Measurements from ENCODE around the gene SORCS2. TPM values are rescaled to one million over a fixed set of nuclear protein-coding genes. Genes with fewer than 3 reads are reported as not detected.

The SORCS2 gene
- total RNA-seq, 2 experiments from 2014 or later, result 0.07 to 0.15 TPM

DNA sequence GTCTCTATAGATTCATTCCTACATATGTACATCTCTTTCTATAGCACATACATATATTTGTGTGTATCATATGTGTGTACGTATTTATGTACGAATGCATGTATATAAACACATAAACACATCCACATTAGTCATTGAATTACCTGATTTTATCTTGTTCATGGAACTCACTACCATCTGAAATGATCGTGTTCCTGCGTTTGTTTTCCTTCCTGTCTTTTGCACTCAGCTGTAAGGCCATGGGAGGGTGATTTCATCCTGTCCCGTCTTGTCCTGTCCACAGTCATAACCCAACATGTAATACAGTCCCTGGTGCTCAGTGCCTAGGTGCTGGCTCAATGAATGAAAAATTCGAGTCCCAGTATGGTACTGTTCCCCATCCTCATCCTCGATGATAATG lies 434.2 kb downstream of the SORCS2 start:
- no peak overlapping the region for H3K27ac Mint-ChIP-seq
- no peak overlapping the region for H3K4me3 Mint-ChIP-seq
- intact Hi-C loops (cut with micrococcal nuclease), result no loop called here
- no peak for DNase-seq
- H3K27me3 Mint-ChIP-seq (ENCODE audit: low read depth), result peaks cover 7% of the 10 kb centered on the region
- CTCF ChIA-PET, result no interaction called here
- H3K9me3 Mint-ChIP-seq, result peaks cover 5% of the 10 kb centered on the region
- no peaks in the 10 kb centered on the region for H3K36me3 Mint-ChIP-seq (ENCODE audit: low read depth)
- no peaks in the 10 kb centered on the region for H3K4me1 Mint-ChIP-seq (ENCODE audit: low read depth)

DNA sequence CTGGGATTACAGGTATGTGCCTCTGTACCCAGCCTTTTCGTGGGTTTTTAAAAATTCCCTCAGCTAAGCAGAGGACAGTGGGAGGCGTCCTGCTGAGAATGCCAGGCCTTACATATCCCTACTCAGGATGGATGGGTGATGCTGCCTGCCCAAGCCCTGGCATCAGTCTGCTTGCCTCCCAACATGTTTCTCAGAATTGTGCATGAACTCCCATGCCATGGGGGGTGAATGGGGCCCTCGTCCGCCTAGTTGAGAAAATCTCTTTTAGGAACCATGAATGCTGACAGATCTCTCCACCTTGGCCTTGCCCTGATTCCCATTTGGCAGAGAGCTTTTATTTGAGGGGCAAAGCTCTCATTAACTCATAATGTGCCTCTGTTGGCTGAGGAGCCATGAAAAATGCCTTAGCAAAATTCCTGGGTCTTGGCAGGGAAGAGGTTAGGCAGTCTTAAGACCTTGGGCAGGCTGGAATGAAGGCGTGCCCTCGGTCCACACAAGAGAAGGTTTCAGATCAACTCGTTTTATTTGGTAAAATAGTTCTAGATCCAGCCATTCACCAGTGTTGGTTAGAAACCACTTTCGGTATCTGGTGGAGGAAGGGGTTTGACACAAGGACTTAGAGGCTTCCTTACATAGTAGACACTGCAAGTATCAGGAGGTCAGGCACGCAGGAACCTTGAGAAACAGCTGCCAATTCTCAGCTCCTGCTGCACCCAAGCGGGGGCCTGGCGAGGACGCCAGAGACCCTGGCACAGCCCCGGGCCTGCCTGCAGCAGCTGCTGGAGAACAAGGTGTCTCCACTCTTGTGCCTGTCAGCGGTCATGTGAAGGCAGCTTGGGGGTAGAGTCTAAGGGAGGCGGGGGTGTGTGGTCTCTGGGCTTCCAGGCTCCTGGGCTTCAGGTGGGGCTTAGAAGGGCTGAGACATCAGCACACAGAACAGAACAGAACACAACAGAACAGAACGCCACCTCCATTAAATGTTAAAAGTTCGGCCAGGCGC lies 435.2 kb downstream of the SORCS2 start:
- CTCF ChIA-PET, result no interaction called here
- H3K4me1 Mint-ChIP-seq (ENCODE audit: low read depth), result no peaks in the 10 kb centered on the region
- peaks cover 5% of the 10 kb centered on the region for H3K9me3 Mint-ChIP-seq
- H3K27me3 Mint-ChIP-seq (ENCODE audit: low read depth), result peaks cover 7% of the 10 kb centered on the region
- intact Hi-C loops (cut with micrococcal nuclease), result no loop called here
- H3K27ac Mint-ChIP-seq, result no peak overlapping the region
- no peaks in the 10 kb centered on the region for H3K36me3 Mint-ChIP-seq (ENCODE audit: low read depth)
- no peak for DNase-seq
- H3K4me3 Mint-ChIP-seq, result no peak overlapping the region

DNA sequence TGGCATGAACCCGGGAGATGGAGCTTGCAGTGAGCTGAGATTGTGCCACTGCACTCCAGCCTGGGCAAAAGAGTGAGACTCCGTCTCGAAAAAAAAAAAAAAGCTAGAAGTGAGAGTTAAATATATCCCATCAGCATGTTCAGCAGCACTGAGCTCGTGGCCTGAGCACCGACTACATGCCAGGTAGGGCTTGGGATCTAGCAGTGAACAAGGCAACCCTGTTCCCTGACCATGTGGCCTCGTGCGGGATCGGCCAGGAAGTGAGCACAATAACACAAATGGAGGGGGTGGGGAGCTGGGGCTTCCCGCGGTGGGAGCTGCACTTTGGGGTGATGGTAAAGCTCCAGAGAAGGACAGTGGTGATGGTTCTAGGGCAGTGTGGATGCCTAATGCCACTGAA lies 436.1 kb downstream of the SORCS2 start:
- CTCF ChIA-PET, result interaction anchor here (0.8 kb wide), 1 partner anchor 430 kb away, joined by 3 read pairs; no protein-coding TSS in a partner anchor
- intact Hi-C loops (cut with micrococcal nuclease), result no loop called here
- Mint-ChIP-seq H3K4me1 (ENCODE audit: low read depth) (no peaks in the 10 kb centered on the region), H3K9me3 (peaks cover 5% of the 10 kb centered on the region), H3K27me3 (ENCODE audit: low read depth) (peaks cover 6% of the 10 kb centered on the region), H3K27ac (no peak overlapping the region), H3K36me3 (ENCODE audit: low read depth) (no peaks in the 10 kb centered on the region), H3K4me3 (no peak overlapping the region)
- DNase-seq, result no peak

DNA sequence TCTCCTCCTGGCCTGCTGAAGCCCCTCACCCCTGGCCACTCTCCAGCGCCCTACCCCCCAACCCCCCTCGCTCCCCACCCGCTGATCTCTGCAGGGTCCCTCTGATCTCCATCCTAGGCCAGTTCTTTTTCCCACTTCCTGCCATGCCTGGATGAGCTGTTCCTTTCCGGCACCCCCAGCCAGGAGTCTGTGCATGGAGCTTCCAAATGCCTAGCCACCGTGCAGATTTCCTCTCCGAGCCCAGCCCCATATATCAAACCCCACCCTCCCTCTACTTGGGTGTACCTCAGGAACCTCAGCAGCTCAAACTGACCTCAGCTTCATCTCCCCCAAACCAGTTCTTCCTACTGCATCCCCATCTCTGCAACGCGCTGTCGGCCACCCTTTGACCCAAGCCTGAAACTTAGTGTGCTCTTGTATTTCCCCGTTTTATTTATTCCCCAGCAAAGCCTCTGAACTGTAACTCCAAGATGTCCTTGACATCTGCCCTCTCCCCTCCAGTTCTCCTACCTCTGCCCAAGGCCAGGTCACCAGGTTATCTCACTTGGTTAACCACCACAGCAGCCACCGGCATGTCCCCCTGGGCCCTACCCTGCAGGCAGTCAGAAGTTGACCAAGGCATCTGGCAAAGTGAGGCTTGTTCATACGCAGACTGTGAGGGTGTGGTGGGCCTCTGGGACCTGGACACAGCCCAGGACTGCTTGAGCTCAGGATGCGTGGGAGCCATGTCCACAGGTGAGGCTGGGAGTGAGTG lies 437.3 kb downstream of the SORCS2 start:
- no peak overlapping the region for H3K27ac Mint-ChIP-seq
- H3K36me3 Mint-ChIP-seq (ENCODE audit: low read depth), result no peaks in the 10 kb centered on the region
- CTCF ChIA-PET, result no interaction called here
- H3K4me1 Mint-ChIP-seq (ENCODE audit: low read depth), result no peaks in the 10 kb centered on the region
- intact Hi-C loops (cut with micrococcal nuclease), result no loop called here
- H3K4me3 Mint-ChIP-seq, result no peak overlapping the region
- H3K27me3 Mint-ChIP-seq (ENCODE audit: low read depth), result peaks cover 5% of the 10 kb centered on the region
- peaks cover 5% of the 10 kb centered on the region for H3K9me3 Mint-ChIP-seq
- no peak for DNase-seq

DNA sequence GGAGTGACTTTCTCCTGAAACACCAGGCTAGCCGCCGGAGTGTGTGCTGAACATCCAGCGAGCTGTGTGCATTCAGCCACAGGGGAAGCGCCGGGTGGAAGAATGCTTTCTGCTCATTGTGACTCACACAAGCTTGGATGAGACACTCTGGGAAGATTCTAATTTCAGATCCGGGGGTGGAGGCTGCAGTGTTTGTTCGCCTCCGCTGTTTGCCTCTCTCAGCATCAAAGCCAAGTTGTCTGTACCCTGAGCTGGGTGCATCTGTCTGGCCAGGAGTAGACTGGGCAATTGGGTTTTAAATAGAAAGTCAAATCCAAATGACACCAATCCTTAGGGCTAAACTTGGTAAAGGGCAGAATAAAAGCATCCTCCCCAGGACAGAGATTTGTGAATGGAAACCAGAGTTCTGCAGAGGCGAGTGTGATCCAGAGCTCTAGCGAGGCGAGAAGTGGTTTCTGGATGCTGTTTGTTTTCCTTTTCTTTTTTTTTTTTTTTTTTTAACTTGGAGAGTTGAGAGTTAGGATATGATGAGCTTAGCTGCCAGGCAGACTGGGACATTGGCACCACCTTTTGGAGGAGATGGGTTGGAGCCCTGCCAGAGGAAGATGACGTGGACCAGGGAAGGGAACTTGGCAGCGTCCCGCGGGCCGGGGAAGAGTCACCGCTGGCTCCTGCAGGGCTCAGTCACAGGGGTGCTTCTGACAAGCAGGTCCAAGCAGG lies 438.4 kb downstream of the SORCS2 start:
- no peak for DNase-seq

DNA sequence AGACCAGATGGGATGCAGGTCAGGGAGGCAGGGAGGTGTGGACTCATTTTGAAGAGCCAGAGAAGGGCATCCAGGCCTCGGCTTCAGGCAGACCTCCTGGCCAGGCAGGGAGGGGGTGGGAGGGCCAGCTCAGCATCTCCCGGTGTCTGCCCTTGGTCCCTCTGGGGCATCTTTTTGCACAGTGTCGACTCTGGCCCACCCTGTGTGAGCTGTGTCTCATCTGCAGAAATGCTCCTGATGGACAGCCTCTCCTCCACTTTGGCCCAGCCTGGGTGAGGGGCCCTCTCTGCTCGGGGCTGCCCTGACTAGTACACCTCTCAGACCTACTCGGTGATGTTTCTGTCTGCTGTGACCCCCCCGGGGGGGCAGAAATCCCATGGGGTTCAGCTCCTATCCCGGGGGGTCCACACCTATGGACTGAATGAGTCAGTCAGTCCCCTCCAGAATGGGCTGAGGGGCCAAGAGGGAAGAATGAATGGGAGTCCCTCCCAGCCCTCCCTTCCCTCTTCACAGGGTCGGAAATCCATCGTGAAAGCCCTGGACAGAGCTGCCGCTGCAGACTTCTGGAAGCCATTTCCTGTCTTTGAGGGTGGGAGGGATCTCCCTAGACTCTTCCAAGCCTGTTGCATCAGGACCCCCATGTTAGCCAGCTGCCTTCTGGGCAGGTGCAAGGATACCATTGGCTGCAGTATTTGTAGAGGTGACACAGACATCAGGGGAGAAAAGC lies 439.1 kb downstream of the SORCS2 start:
- intact Hi-C loops (cut with micrococcal nuclease), result no loop called here
- no peak overlapping the region for H3K27ac Mint-ChIP-seq
- no peak overlapping the region for H3K4me3 Mint-ChIP-seq
- peaks cover 5% of the 10 kb centered on the region for H3K27me3 Mint-ChIP-seq (ENCODE audit: low read depth)
- no peaks in the 10 kb centered on the region for H3K4me1 Mint-ChIP-seq (ENCODE audit: low read depth)
- H3K36me3 Mint-ChIP-seq (ENCODE audit: low read depth), result no peaks in the 10 kb centered on the region
- CTCF ChIA-PET, result no interaction called here
- peaks cover 5% of the 10 kb centered on the region for H3K9me3 Mint-ChIP-seq
- no peak for DNase-seq

More for the DNA sequence above, 438.4 kb downstream of the SORCS2 start:
- Mint-ChIP-seq H3K27ac (no peak overlapping the region), H3K9me3 (peaks cover 5% of the 10 kb centered on the region), H3K4me3 (no peak overlapping the region), H3K4me1 (ENCODE audit: low read depth) (no peaks in the 10 kb centered on the region), H3K36me3 (ENCODE audit: low read depth) (no peaks in the 10 kb centered on the region), H3K27me3 (ENCODE audit: low read depth) (peaks cover 5% of the 10 kb centered on the region)
- CTCF ChIA-PET, result no interaction called here
- intact Hi-C loops (cut with micrococcal nuclease), result no loop called here

DNA sequence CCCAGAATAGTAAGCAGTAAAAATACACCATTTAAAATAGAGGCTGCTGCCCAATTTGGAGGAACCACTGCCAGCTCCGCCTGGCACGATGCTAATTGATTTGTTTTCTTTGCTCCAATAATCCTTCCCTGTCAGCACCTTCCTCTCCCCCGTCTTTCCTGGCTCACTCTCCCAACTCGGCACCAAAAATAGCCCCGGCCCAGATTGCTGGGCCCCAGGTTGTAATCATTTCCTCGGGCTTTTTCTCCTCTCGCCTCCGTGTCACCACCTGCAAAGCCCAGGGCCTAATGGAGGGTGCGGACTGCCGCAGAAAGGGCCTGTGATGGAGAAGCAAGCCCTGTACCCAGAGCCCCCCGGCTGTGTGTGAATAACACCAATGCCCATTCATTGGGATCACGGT lies 440.0 kb downstream of the SORCS2 start:
- no peak for DNase-seq
- no peak overlapping the region for H3K4me3 Mint-ChIP-seq
- peaks cover 5% of the 10 kb centered on the region for H3K9me3 Mint-ChIP-seq
- no peaks in the 10 kb centered on the region for H3K36me3 Mint-ChIP-seq (ENCODE audit: low read depth)
- intact Hi-C loops (cut with micrococcal nuclease), result no loop called here
- no peaks in the 10 kb centered on the region for H3K4me1 Mint-ChIP-seq (ENCODE audit: low read depth)
- H3K27ac Mint-ChIP-seq, result no peak overlapping the region
- CTCF ChIA-PET, result no interaction called here
- H3K27me3 Mint-ChIP-seq (ENCODE audit: low read depth), result peaks cover 5% of the 10 kb centered on the region

DNA sequence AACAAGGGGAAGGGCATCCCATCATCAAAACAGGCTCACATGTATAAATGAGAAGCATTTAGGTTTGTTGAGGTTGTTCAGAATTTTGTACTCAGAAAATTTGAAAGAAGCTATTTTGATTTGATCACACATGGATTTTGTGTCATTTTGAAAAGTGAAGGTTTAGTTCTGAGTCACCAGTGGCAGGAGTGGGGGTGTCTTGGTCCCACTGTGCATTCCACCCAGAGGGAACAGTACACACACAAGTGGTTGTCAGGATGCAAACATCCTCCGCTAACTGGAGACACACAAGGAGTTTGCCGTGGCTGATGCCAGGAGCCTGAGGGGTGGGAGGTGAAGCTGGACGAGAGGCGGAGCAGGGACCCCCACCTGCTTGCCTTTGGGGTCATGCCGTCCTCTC lies 440.6 kb downstream of the SORCS2 start:
- peaks cover 5% of the 10 kb centered on the region for H3K27me3 Mint-ChIP-seq (ENCODE audit: low read depth)
- H3K27ac Mint-ChIP-seq, result no peak overlapping the region
- DNase-seq, result no peak
- no peaks in the 10 kb centered on the region for H3K36me3 Mint-ChIP-seq (ENCODE audit: low read depth)
- intact Hi-C loops (cut with micrococcal nuclease), result no loop called here
- peaks cover 5% of the 10 kb centered on the region for H3K9me3 Mint-ChIP-seq
- H3K4me1 Mint-ChIP-seq (ENCODE audit: low read depth), result no peaks in the 10 kb centered on the region
- CTCF ChIA-PET, result no interaction called here
- no peak overlapping the region for H3K4me3 Mint-ChIP-seq

DNA sequence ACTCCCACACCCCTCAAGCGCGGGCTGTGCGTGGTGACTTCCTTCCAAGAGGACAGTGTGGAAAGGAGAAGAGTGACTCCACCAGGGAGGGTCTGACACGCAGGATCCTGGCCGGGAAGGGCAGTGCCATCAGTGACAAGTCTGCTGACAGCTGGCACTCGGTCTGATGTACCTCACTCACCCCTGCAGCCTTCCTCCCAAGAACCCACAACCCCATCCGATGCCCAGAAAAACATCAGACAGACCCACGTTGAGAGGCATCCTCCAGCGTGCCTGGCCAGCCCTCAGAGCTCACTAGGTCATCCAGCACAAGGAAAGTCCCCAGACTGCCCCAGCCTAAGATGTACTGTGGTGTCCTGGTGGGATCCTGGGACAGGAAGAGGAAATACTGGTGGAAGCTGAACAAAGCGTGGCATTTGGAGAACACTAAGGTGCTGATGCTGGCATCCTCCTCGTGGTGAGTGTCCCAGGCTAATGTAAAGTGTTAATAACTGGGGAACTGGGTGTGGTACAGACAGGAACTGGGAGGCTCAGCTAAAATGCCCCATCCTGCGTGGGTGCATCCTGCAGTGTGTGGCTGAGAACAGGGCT lies 442.4 kb downstream of the SORCS2 start:
- Mint-ChIP-seq H3K27ac (no peak overlapping the region), H3K27me3 (ENCODE audit: low read depth) (peaks cover 5% of the 10 kb centered on the region), H3K9me3 (peaks cover 2% of the 10 kb centered on the region), H3K4me3 (no peak overlapping the region), H3K36me3 (ENCODE audit: low read depth) (no peaks in the 10 kb centered on the region), H3K4me1 (ENCODE audit: low read depth) (no peaks in the 10 kb centered on the region)
- no peak for DNase-seq
- CTCF ChIA-PET, result no interaction called here
- intact Hi-C loops (cut with micrococcal nuclease), result no loop called here

DNA sequence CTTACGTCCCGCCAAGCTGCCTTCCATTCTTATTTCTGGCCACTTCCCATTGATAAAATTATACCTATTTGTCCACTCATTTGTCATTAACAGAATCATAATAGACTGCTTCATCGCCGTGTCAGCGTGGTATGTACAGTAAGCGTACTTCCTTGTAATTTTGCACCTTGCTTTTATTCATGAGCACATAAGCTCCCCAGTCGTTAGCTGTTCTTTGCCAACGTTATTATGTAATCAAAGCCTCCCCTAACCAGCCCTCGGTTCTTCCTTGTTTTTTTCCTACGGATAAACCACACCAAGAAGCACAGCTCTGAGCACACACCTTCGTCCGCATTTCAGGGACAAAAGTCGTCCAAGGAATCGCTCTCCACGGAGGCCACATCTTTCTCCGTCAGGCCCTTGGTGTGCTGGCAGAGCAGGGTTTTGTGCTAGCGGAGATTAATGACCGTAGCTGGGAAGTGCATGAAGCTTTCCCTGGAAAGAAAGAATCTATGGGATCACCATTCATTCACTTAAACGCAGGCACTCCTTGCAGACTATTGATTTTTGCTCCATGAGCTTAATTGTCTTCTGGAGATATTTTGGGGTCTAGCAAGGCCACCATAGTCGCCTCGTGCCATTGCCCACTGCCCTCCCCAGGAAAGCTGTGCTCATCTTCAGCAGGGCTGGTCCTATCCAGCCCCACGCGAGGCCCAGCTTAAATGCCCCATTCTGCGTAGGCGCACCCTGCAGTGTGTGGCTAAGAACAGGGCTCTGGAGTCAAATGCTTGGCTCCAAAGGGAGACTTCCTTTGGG lies 443.3 kb downstream of the SORCS2 start:
- Mint-ChIP-seq H3K9me3 (no peaks in the 10 kb centered on the region), H3K4me1 (ENCODE audit: low read depth) (no peaks in the 10 kb centered on the region), H3K4me3 (no peak overlapping the region), H3K36me3 (ENCODE audit: low read depth) (no peaks in the 10 kb centered on the region), H3K27ac (no peak overlapping the region), H3K27me3 (ENCODE audit: low read depth) (peaks cover 5% of the 10 kb centered on the region)
- CTCF ChIA-PET, result interaction anchor here (0.9 kb wide), 1 partner anchor 53 kb away, joined by 3 read pairs; no protein-coding TSS in a partner anchor
- intact Hi-C loops (cut with micrococcal nuclease), result no loop called here
- DNase-seq, result no peak

DNA sequence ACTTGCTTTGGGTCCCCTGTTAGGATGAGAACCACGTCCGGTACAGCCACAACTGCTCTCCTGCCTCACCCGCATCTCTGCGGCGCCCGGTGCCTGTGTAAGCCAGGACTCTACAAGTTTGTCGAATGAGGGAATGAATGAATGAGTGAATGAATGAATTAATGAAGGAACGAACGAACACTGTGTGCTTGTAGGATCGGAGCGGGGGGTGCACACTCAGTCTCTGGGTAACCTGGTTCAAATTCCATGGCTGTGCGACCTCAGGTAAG lies 443.8 kb downstream of the SORCS2 start:
- Mint-ChIP-seq H3K4me1 (ENCODE audit: low read depth) (no peaks in the 10 kb centered on the region), H3K36me3 (ENCODE audit: low read depth) (no peaks in the 10 kb centered on the region), H3K27ac (no peak overlapping the region), H3K9me3 (no peaks in the 10 kb centered on the region), H3K4me3 (no peak overlapping the region), H3K27me3 (ENCODE audit: low read depth) (peaks cover 3% of the 10 kb centered on the region)
- CTCF ChIA-PET, result interaction anchor here (0.9 kb wide), 1 partner anchor 53 kb away, joined by 3 read pairs; no protein-coding TSS in a partner anchor
- no peak for DNase-seq
- intact Hi-C loops (cut with micrococcal nuclease), result no loop called here
